ENCODE data around the gene CCDC158. TPM values are rescaled to one million over a fixed set of nuclear protein-coding genes. Genes with fewer than 3 reads are reported as not detected.

CCDC158 gene
- total and polyA plus RNA-seq, 2 donors (not counting 3 experiments of a cell fraction or from before 2014, with no cell fraction given) = not detected

DNA sequence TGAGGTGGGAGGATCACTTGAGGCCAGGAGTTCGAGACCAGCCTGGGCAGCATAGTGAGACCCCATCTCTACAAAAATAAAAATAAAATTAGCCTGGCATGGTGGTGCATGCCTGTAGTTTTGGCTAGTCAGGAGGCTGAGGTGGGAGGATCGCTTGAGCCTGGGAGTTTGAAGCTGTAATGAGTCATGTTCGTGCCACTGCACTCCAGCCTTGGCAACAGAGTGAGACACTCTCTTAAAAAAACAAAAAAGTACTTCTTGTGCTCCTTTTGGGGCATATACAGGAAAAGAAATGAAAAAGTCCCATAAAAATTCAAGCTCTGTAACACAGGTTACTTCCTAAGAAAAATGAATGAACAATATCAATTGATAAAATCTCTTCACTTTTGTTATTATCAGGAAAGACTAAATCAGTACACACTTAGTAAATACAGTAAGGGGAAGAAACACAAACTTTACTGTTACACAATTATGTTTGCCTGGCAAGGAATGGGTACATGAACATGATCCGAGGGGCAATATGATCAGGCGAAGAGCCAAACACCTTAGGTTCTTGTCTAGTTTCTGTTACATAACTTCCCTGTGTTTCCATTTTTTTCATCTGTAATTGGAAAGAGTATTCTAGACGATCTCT, 46.9 kb downstream of the CCDC158 start:
- Histone ChIP-seq H3K4me3 (replicated peaks in 1 of 3; ENCODE audit: insufficient read depth in 1 of 3, low read depth in 1 of 3, low read length in 3 of 3) (no peak overlapping the region), H3K4me2 (ENCODE audit: insufficient read depth, low read length) (peak overlapping the region; percentile 41), H3K79me2 (ENCODE audit: control insufficient read depth, insufficient read depth, low read length) (no peaks in the 10 kb centered on the region), H3K9me1 (replicated peaks; ENCODE audit: control insufficient read depth, extremely low read depth, insufficient read depth, low read length) (no peaks in the 10 kb centered on the region), H3K9ac (replicated peaks; ENCODE audit: extremely low read depth, insufficient read depth, low read length) (no peak overlapping the region), H3K27ac (ENCODE audit: insufficient read depth, low read depth, low read length) (peak overlapping the region; percentile 0), H2AFZ (ENCODE audit: low read depth, low read length) (no peak overlapping the region), H3K9me3 (replicated peaks; ENCODE audit: control insufficient read depth, insufficient read depth, low read length) (no peaks in the 10 kb centered on the region), H4K20me1 (replicated peaks; ENCODE audit: control insufficient read depth, extremely low read depth, insufficient read depth, low read length) (no peaks in the 10 kb centered on the region), H3K4me1 (ENCODE audit: control insufficient read depth, extremely low read depth, insufficient read depth, low read length) (peaks cover 20% of the 10 kb centered on the region), H3K36me3 (ENCODE audit: control insufficient read depth in 2 of 2, extremely low read depth in 1 of 2, insufficient read depth in 2 of 2, low read length in 2 of 2) (no peaks in the 10 kb centered on the region), H3K27me3 (ENCODE audit: control insufficient read depth in 2 of 2, insufficient read depth in 2 of 2, low read length in 2 of 2) (peaks cover 11 to 12% of the 10 kb centered on the region in 2 experiments)
- no TSS peak for BruUV-seq (replicated peaks)
- intact Hi-C loops (cut with micrococcal nuclease) = loop anchor here (1.0 to 2.0 kb wide), 3 partner anchors 67 to 226 kb away; partner anchors contain the start of genes FAM47E, NUP54 and STBD1
- dilution Hi-C loops (cut with MboI; ENCODE audit: extremely low pct_ligation_motif_present, low sequenced_read_pairs) = no loop called here
- DNase-seq (ENCODE audit: low read depth, low spot score) (peak; percentile 83), FAIRE-seq (peak; percentile 96)
- POLR2A ChIA-PET = no interaction called here
- CTCF ChIA-PET = interaction anchor here (0.6 to 6.1 kb wide), 7 partner anchors 8 to 829 kb away, joined by 3 to 310 read pairs (median 4); no protein-coding TSS in a partner anchor
- peak; percentile 71 for TF ChIP-seq FOS (IDR thresholded peaks at IDR 0.05; ENCODE audit: borderline replicate concordance, insufficient read depth, low read length)
- peak; percentile 19 for TF ChIP-seq POLR2A (IDR thresholded peaks at IDR 0.05; ENCODE audit: low read depth, low read length)
- TF ChIP-seq JUN (IDR thresholded peaks at IDR 0.05; ENCODE audit: borderline replicate concordance, insufficient read depth, insufficient read length, low read depth) = peak; percentile 52
- no peak for TF ChIP-seq EZH2 (IDR thresholded peaks at IDR 0.05; ENCODE audit: borderline replicate concordance, low read depth, low read length, severe bottlenecking)
- TF ChIP-seq MYC (IDR thresholded peaks at IDR 0.05; ENCODE audit: low read depth, low read length) = no peak
- TF ChIP-seq, protein P1, sequence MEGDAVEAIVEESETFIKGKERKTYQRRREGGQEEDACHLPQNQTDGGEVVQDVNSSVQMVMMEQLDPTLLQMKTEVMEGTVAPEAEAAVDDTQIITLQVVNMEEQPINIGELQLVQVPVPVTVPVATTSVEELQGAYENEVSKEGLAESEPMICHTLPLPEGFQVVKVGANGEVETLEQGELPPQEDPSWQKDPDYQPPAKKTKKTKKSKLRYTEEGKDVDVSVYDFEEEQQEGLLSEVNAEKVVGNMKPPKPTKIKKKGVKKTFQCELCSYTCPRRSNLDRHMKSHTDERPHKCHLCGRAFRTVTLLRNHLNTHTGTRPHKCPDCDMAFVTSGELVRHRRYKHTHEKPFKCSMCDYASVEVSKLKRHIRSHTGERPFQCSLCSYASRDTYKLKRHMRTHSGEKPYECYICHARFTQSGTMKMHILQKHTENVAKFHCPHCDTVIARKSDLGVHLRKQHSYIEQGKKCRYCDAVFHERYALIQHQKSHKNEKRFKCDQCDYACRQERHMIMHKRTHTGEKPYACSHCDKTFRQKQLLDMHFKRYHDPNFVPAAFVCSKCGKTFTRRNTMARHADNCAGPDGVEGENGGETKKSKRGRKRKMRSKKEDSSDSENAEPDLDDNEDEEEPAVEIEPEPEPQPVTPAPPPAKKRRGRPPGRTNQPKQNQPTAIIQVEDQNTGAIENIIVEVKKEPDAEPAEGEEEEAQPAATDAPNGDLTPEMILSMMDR (IDR thresholded peaks at IDR 0.05; ENCODE audit: extremely low read depth in 1 of 2, insufficient read depth in 1 of 2, low read depth in 1 of 2, low read length in 2 of 2) = no peak
- peak; percentile 83 for TF ChIP-seq GATA2 (IDR thresholded peaks at IDR 0.05; ENCODE audit: insufficient read depth, insufficient read length, low read depth, low read length)
- TF ChIP-seq, protein P2, sequence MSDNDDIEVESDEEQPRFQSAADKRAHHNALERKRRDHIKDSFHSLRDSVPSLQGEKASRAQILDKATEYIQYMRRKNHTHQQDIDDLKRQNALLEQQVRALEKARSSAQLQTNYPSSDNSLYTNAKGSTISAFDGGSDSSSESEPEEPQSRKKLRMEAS (IDR thresholded peaks at IDR 0.05; ENCODE audit: insufficient read depth, insufficient read length) = no peak
- peak; percentile 31 for TF ChIP-seq POLR2AphosphoS5 (IDR thresholded peaks at IDR 0.05; ENCODE audit: insufficient read depth, low read depth, low read length)

Data from endothelial cell of umbilical vein (primary cell).